NK-92 (cell line): ENCODE results near the gene LRMDA.

Experiments
- DNase-seq: peaks from one replicate; lab custom pipeline; 2025; ENCODE audit not compliant: unreplicated experiment; lab: John Stamatoyannopoulos, UW

LRMDA gene

DNA sequence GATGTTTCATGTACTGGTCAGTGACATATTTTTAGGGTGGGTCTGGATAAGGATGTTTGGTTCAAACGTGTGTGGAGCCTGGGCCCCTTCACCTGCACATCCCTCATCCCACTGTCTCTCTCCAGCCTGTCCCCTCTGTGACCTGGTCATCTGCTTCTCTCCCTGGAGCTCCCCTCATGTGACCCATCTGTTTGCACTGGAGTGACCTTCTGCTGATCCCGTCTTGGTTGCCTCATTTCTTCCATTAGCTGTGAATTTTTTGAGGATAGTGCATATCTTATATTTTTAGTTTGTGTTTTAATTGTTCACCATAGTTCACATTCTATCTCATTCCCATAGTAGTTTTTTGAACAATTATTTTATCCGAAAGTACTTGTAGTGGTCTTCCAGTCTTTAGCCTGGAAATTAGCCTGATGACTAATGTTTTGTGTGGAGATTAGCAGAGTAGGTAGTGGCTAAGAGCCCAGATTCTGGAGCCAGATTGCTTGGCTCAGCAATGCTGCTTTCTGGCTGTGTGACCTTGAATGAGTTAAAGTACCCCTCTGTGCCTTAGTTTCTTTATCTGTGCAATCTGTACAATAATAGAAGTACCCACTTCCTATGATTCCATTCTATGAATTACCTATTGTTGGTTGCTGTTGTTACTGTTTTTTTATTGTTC is 224.5 kb downstream of the LRMDA start:
- no peak for DNase-seq

DNA sequence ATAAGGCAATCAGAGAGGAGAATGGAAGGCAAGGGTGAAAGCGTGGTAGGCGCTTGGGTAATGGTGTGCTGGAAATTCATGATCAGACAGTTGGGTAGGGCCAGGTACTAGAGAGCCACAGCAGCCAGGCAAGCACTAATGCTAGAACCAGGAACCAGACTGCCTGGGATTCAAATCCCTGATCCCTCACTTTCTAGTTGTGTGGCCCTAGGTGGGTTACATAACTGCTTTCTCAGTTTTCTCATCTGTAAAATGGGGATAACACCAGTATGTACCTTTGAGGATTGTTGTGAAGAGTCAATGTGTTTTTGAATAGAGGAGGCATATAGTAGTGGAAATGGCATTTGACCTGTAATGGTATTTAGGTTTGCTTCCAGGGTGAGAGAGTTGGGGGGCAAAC is 225.9 kb downstream of the LRMDA start:
- no peak for DNase-seq

DNA sequence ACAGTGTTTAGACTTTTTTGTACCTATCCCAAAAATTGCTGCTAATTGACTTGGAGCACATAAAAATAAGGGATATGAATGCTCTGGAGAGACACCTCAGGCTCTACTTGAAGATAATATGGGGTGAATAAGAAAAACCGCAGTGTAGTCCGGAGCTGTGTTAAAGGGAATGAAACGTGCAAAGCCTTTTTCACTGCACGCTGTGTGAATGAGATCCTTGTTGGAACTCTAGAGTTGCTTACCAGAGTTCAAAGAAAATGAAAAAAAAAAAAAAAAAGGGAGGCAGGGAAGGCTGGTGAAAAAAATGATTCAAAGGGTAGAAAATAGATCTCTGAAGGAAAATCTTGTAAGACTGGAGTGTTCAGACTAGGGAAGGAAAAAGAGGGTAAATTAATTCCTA is 226.6 kb downstream of the LRMDA start:
- no peak for DNase-seq

DNA sequence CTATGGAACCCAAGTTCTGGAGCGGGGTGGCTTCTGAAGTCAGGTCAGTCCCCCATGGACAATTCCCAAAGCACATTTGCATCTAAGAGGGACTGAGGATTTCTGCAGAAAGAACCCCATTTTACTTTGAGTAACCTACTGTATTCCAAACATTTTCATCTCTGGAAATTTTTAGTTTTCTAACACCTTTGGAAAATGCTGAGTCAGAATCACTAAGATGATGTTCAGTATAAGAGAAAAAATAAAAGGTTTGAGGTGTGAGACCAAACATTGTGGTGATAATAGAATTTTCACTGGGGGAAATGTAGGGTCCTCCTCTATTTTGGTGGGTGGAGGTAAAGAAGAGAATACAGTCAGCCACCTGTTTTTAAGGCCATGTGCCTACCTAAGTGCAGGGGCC is 227.1 kb downstream of the LRMDA start:
- no peak for DNase-seq

DNA sequence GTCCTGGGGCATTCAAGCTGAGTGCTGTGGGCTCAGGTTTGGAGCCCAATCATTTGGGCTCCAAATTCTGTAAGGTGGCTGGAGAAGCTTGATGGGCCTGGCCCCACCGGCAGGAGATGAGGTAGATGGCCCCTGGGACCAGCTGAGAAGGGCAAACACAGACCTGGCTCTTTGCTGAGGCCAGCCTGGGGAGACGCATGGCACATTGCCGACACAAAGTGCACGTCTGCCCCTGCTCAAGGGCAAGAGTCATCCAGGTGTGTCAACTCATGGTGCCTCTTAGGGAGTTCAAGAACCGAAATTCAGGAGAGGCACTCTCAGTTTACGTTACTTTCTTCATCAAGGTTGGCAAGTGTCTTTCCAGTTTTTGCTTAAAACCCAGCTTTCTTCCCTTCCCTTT is 227.5 kb downstream of the LRMDA start:
- DNase-seq = no peak

DNA sequence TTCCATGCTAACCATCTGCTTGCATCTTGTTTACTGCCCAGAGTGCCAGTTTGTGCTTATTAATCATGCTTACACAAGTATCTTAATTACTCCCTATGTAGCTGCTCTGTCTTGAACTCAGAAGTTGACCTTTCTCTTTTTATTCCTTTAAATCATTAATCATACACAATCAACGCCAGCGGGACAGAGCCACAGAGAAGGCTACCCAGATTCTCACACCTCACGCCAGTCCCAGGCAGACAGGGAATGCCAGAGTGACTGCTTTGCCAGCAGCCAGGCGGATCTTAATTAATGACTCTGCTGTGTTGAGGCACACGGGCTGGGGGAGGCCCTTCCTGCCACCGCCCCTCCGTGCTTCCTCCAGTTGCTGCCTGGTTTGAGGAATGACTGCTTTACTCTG is 229.4 kb downstream of the LRMDA start:
- no peak for DNase-seq

DNA sequence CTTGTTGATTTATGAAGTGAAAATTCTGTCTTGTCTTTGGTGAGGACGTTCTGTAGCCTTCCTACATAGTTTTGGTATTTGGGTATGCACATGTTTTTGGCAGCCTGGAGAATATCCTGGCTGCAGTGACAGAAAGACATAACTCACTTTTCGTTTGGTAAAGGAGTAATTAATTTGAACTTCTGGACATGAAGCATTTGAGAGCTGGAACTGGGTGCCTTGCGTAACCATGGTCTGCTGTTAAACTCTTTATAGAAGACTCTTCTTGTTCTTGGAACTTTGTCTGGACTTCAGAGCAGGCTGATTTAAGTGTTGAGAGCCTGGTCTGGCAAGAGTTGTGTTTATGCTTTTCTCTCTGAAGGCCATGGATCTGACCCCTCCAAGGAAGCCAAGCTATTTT is 231.3 kb downstream of the LRMDA start:
- no peak for DNase-seq

DNA sequence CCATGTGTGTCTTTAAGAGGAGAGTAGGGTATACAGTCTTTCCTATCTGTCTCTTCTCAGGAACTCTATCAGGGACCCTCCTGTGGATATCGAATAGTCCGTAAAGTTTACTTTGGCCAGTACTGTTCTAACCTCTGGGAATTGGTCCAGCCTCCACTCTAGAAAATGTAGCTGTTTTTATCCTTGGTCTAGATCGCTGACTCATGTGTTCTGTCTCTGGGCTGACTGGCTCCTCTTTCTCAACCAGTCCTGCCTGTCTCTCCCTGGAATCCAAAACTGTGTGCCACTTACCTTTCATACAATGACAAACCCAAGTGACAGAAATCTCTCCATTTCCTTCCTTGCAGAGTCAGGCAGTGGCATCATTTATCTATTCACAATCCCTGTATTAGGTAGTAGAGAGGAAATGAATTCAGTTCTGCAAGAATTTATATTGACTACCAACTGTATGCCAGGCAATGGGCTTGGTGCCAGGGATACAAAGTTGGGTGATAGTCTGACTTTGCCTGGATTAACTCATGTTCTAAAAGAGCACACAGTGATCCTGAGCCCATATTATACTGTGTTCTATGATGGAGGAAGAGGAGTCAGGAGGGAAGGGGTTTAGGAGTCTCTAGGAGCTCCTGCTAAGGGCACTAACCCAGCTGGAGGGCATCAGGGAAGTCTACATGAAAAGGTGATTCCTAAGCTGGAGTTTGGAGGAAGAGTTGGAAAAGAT is 232.7 kb downstream of the LRMDA start:
- no peak for DNase-seq

DNA sequence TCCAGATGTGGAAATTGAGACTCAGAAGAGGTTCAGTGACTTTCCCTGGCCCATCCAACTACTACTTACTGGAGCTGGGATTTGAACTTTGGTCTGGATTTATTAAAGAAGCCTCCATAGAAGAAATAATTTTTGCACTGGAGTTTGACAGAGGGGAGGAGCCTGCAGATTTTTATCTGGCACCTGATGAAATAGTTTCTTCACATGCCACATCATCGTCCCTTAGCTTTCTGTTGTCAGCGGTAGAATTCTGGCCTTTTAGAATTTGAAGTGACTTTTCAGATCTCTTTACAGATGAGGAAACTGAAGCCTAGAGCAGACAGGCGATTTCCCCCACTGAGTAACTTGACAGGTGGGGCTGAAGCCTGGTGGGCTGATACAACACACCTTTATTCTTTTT is 233.5 kb downstream of the LRMDA start:
- no peak for DNase-seq

DNA sequence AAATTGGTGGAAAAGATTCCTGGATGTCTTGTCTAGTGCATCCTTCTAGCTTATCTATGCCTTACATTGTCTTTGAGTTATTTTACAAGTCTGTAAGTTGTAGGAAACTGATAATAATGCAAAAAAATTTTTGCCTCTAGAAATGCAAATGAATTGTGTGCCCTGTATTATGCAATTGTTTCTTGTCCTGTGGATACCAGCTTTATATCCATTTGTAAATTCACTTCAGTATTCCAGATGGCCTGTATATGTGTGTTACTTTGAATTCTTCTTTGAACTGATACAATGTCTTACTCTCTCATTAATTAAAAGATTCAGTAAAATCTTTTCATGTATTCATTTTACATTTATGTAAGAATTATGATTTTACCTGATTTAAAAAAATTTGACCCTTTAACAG is 234.3 kb downstream of the LRMDA start:
- DNase-seq = no peak

DNA sequence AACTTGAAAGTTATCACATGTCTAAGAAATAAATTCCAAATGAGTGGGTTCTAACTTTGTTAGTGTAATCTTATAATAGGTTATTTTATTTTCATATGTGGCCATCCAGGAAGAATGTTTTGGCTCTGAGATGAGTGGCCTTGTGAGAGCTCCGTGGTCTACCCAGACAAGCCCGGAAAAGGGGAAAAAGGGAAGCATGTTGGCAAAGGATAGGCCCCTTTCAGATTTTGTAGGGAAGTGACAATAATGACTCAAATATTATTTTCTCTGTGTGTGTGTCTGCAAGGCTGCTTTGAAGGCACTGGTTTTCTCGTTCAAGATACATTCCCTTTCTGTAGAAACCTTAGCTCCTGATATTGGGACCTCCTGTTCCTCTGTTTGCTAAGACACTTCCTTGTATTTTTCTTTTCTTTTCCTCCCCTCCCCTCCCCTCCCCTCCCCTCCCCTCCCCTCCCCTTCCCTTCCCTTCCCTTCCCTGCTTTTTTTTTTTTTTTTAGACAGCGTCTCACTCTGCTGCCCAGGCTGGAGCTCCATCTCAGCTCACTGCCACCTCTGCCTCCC is 240.8 kb downstream of the LRMDA start:
- no peak for DNase-seq

DNA sequence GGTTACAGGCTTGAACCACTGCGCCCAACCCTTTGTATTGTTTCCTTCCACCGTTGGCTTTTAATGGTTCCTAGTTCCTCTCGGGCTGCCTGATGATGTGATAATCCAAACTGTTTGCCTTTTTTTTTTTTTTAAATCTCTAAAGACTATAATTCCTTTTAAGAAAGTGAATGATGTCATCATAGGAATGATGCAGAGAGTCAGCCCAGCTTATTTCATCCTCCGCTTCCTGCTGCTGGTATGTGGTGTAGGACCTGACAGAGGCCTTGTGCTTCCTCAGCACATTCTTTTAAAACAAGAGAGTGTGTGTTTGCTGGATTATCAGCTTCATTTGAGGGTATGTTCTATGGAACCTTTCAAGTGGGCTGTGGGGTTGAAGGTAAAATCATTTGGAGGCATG is 241.4 kb downstream of the LRMDA start:
- no peak for DNase-seq

DNA sequence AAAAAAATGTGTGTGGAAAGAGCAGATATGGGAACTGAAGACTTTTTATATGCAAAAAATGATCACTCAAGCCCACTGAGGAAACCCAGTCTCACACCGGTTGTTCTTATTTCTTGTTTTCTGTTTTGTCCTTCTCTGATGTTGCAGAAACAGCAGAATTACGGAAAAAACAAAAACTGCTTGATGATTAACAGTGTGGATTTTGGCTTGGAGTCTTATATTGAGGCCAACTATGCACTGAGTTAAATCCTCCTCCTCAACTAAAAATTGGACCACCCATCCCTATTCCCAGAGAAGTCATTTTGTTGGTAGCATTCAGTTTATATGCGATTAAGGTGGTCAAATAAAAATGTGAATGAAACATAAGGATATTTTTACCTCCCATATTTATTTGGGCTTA is 246.1 kb downstream of the LRMDA start:
- DNase-seq = no peak

DNA sequence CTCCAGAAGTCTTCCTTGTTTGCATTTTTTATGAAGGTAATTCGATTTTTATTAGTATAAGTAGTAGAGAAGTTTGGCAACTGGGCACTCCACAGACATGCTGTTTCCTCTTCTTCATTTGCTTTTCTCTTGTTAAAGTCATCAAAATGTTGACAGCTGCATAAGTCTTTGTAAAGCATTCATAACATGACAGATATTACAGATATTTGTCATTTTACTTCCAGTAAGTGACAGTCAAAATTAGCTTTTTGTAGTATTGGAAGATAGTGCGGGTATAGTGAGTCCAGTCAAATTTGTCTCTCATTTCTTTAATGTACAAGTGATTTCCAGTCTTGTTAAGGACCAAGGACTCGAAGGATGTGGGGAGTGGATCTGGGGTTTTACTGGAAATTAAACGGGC is 247.1 kb downstream of the LRMDA start:
- no peak for DNase-seq

DNA sequence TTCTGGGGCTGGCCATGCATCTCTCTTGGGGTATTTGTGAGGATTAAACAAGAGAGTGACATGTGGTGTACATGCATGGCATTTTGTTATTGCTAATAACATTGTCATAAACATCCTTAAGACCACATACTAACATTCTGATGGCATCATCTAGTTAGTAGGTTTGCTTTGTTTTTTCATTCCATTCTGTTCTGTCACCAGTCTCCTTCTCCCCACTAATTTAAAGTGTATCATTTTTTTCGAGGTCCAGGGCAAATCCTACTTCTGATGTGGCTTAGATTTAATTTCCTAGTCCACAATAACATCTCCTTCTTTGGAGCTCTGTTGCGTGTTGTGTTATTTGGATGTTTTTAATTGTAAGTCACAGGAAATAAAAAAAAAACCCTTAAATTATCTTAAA is 248.1 kb downstream of the LRMDA start:
- DNase-seq = no peak

DNA sequence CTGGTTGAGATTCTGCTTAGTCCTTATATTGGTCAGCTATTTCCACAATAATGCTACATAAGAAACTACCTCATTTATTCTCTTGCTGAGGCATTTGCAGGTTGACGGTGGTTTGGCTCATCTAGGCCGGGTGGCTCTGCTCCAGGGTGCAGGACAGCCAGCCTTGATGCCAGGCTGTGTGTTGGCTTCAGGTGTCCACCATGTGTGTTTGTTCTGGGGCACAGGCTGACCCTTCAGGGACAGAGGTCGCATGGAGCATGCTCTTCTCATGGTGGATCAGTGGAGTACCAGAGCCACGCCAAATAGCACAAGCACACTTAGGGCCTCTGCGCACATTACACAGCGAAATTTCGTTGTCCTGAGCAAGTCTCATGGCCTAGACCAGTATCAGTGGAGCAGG is 249.9 kb downstream of the LRMDA start:
- DNase-seq = no peak

DNA sequence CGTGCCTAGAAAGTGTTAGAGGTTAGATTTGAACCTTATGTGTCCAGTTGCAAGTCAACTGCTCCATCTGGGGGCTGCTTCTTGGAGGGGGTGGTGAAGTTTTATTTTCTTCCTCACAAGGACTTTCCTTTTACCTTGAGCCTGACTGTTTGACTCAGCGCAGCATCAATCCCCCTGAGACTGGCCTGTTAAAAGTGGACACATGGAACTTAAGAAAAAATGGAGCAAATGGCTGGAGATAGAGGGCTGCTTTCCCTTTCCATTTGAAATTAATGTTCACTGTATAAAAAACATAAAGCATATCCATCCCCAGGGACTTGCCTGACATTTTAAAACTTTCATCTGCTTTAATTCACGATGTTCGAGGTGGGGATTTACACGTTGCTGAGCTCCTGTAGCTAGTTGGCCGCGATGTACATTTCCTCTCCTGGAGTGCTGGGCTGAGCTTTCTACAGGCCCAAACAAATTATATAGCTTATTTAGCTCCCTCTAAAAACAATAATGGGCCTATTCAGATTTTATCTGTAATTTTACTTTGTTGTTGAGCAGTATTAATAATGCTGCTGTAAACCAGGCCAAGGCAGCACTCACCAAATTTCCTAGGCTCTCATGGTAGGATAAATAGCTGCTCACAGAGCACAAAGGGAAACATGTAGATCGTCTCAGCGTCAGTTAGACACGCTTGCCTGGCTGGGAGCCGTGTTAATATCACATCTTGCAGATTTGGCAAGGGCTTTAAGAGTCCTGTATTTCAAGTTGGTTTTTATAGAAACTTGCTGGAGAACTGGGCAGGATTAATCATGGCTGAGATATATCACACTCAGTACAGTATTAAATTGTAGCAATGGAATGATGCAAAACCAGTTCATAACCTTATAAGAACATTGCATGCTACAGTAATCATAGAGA is 251.5 kb downstream of the LRMDA start:
- no peak for DNase-seq

DNA sequence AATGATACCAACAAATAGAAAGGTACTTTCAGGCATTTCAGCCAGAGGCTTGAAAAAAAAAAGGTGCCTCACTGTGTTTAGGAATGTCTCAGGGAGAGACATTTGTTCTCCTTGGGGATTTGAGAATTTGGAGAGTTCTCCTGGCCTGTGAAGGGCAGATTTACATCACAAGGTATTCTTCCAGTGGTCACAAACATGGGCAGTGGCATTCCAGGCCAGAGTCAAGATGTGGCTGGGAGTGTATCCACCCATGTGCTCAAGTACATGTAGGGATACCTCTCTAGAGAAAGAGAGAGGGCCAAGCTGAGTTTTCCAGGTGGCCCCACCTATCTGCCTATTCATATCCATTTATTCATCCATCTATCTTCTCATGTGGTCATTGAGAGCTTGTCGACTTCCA is 253.8 kb downstream of the LRMDA start:
- DNase-seq = no peak

DNA sequence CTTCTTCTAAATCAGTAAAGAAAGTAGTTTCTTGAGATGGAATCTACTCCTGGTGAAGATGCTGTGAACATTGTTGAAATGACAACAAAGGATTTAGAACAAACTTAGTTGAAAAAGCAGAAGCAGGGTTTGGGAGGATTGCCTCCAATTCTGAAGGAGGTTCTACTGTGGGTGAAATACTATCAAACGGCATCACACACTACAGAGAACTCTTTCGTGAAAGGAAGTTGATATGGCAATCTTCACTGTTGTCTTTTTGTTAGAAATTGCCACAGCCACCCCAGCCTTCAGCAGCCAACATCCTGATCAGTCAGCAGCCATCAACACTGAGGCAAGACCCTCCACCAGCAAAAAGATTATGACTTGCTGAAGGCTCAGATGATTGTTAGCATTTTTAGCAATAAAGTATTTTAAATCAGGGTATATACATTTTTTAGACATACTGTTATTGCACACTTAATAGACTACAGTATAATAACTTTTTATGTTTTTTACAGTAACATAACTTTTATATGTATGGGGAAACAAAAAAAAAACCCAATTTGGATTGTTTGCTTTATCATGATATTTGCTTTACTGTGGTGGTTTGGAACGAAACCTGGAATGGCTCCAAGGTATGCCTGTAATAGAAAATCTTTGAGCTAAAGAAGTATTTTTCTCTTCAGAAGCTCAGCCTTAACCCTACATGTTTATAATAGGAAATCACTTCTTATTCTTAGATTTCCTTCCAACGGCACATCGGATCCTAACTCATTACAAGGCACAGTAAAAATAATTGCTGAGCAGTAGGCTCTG is 257.3 kb downstream of the LRMDA start:
- no peak for DNase-seq

DNA sequence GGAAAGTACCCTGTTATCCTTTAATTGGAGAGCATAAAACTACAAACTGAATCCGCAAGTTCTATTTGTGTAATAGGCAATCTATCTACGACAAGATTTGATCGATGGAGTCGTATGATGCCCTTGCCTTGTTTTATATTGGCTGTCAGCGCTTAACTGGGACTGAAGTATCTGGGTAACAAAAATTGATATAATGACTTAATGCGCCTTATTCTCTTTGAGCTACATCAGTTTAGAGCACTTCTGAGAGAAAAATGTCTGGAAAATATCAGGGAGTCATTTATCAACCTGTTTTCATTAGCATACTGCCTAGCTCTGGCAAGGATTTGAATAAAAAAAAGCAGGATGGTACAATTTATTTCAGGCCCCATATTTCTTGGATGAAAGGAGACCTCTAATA is 262.1 kb downstream of the LRMDA start:
- no peak for DNase-seq

DNA sequence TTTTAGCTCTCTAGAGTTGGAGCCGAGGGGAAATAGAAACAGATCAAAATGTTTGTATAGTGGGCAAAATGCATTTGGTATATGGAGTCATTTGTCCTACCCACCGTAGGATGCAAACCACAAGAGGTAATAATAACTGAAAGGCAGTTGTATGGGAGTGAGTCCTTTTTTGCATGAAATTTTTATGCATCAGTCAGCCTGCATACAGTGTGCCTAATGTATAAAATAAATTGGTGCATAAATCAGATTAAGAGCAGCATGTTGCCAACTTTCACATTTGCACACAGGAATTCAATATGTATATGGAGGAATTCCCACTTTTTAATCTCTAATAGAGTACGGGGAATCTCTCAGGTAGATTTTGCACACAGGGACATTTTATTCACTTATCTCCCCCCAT is 262.8 kb downstream of the LRMDA start:
- DNase-seq = no peak
